Measurements from ENCODE around the gene MSANTD1.

DNA sequence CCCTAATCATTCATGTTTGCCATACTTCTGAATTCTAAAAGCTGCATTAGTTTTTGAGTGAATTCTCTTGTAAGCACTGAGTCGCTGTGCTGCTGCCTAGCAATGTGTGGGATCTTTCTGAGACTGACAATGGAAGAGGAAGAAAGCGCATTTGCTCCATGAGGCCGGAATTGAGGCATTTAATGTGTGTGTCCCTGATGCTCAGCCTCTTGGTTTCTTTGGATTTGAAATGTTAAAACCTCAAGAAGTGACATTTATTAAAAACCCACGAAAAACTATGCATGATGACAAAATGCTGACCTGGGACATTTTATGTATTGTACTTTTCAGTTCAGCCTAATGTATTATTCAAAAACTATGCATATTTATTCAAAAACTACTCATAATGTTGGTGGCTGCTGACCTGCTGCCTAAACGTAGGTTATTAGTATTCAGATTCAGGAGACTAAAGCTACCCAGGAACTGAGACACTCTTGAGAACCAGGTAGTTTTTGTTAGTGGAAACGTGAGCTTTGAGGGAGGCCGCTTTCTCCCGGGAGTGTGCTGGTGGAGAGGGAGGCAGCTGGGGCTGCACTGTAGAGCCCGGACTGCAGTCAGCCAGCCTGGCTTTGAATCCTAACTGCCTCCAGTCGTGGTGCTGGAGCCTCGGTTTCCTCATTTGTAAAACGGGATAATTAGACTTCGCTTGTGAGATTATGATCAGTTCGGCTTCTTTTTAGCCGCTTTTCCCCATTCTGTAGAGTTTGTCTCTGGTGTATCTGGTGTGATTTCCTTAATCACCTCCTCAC is 55.2 kb downstream of the MSANTD1 start:
- TF ChIP-seq, protein P1, sequence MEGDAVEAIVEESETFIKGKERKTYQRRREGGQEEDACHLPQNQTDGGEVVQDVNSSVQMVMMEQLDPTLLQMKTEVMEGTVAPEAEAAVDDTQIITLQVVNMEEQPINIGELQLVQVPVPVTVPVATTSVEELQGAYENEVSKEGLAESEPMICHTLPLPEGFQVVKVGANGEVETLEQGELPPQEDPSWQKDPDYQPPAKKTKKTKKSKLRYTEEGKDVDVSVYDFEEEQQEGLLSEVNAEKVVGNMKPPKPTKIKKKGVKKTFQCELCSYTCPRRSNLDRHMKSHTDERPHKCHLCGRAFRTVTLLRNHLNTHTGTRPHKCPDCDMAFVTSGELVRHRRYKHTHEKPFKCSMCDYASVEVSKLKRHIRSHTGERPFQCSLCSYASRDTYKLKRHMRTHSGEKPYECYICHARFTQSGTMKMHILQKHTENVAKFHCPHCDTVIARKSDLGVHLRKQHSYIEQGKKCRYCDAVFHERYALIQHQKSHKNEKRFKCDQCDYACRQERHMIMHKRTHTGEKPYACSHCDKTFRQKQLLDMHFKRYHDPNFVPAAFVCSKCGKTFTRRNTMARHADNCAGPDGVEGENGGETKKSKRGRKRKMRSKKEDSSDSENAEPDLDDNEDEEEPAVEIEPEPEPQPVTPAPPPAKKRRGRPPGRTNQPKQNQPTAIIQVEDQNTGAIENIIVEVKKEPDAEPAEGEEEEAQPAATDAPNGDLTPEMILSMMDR (IDR thresholded peaks at IDR 0.05) = no peak
- TF ChIP-seq POLR2A (IDR thresholded peaks at IDR 0.05) = no peak
- TF ChIP-seq EP300 (IDR thresholded peaks at IDR 0.05) = no peak
- no peak for TF ChIP-seq POLR2AphosphoS5 (IDR thresholded peaks at IDR 0.05)

Data from suprapubic skin (tissue), 4 donors.